HCT116 (cell line): ENCODE results near the gene RPL19.

Experiments
- CTCF ChIP-seq, 3 experiments: fragments of 200-600 bp in 1 of 3; sonication (generic) in 1 of 3; IDR thresholded peaks in 2 of 3; conservative IDR thresholded peaks in 1 of 3; 2 replicates each; pipeline ENCODE4 v1.5.1; 2012 to 2017; ENCODE audit warnings: low read depth in 2 of 3, low read length in 2 of 3, antibody characterized with exemption in 1 of 3, borderline replicate concordance in 1 of 3, control low read depth in 1 of 3, mild to moderate bottlenecking in 1 of 3, mixed read lengths in 1 of 3, mixed run types in 1 of 3, moderate library complexity in 1 of 3; ENCODE audit not compliant: insufficient read depth in 1 of 3
- POLR2AphosphoS5 ChIP-seq: IDR thresholded peaks from 2 replicates; pipeline ENCODE4 v1.6.1; 2011; ENCODE audit warnings: mild to moderate bottlenecking, low read depth, low read length, moderate library complexity

GRCh38 chr17:39194089-39194984 is 5.7 kb upstream of the RPL19 start:
- TF ChIP-seq CTCF (IDR thresholded peaks at IDR 0.05 in 2 of 3, conservative IDR thresholded peaks at IDR 0.05 in 1 of 3; ENCODE audit: borderline replicate concordance in 1 of 3, insufficient read depth in 1 of 3, low read depth in 2 of 3, low read length in 2 of 3) = 0 out of 6 replicates have a peak, but pooled peaks of 2 of the 3 experiments have one; percentile 5 to 15
- no peak for TF ChIP-seq POLR2AphosphoS5
